Activated CD8-positive, alpha-beta memory T cell treated with anti-CD3 and anti-CD28 coated beads for 1 hour (primary cell): Measurements from ENCODE around the gene HIGD2A.
"Not testable (repeated sequence)": the region's sequence is repeated elsewhere in the genome, so short reads cannot be mapped to it uniquely, and the experiment has no call there.

ENCODE experiments used
- DNase-seq, 2 donors: peaks; one replicate each; pipeline ENCODE4 v3.0.0-alpha.2; 2020; ENCODE audit warnings: low read depth in 1 of 2; ENCODE audit errors: extremely low read depth in 1 of 2

HIGD2A gene

DNA sequence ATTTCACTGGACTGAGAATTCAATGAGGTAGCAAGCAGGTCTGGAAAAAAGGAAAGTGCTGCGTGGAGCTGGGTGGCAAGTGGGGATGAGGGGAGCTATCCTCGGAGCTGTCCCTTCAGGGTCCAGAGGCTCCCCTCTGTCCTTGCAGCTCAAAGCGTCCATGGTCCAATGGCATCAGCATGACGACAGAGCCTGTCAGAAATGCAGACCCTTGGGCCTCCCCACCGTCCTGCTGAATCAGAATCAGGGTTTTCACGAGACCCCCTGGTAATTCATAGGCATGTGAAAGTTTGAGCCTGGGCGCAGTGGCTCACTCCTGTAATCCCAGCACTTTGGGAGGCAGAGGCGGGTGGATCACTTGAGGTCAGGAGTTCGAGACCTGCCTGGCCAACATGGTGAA is 5.5 kb downstream of the HIGD2A start:
- DNase-seq, result no peak

DNA sequence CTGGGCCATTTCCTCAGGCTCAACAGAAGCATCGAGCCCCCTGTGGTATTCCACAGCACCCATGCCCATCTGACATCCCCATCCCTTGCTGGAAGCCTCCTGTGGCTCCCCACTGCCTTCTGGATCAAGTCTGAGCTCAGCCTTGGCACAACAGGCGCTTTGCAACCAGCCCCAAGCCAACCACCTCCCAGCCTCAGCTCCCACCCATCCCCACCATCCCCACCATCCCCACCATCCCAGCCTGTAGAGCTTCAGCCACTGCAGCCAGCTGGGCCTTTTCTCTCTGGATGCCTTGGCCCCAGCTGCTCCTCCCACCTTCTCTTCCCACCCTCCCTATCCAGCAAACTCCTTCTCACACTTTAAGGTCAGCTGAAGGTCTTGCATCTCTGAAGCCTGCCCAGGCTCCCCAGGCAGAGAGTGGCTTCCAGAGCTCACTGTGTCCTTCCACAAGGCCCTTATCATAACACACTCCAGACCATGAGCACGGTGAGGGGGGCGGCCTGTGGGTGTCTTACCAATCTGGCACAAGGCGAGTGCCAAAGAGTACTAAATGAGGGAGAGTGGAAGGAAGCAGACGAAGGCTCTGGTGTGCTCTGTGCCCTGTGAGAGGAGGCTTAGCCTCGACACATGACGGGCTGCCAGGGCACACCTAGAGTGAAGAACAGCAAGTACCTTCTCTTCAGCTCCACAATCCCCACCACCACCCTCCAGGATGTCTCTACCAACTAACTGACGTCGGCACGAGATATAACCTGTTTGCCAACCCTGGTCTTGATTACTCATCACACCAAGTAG is 6.5 kb downstream of the HIGD2A start:
- no peak for DNase-seq

DNA sequence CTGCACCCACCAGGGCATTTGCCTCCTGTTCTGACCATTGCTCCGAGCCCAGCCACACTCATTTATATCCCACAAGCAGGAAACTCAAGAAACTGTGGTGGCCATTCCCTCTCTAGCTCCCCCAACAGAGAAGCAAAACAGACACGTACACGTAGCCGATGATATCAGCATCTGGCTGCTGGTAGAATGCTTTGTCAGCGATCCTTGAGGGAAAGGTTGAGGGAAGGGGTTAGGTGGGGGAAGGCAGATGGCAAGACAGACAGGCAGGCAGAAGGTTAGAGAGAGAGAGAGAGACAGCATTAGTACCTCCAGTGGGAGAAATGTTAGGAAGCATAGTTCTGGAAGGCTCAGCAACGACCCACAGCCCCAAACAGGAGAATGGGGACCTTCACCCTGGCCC is 7.8 kb downstream of the HIGD2A start:
- no peak for DNase-seq

DNA sequence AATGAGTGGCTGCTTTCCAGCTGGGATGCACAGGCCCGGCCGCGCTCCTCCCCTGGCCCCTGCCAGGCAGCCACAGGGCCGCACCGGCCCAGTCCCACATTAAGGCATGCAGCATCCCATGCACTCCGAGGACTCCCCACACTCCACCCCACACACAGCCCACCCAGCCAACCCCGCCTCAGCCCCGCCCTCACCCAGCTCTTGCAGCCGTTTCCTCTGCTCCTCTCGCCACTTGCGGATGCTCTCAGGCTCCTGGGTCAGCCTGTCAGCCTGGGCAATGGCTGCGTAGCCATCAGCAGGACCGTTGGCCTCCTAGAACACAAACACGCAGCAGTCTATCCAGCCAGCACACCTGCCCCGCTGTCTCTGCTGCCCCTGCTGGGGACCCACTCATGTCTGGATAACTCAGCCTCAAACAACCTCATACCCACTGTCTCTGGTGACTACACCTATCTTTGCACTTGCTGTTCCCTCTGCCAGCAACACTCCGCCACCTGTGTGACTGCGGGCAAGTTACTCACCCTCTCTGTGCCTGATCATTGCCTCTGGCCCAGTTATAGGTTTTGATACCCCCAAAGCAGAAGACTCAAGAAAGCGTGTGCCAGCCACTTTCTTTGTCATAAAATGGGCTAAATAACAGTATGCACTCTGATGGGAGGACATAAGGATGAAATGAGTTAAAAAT is 9.3 kb downstream of the HIGD2A start:
- DNase-seq, result no peak

DNA sequence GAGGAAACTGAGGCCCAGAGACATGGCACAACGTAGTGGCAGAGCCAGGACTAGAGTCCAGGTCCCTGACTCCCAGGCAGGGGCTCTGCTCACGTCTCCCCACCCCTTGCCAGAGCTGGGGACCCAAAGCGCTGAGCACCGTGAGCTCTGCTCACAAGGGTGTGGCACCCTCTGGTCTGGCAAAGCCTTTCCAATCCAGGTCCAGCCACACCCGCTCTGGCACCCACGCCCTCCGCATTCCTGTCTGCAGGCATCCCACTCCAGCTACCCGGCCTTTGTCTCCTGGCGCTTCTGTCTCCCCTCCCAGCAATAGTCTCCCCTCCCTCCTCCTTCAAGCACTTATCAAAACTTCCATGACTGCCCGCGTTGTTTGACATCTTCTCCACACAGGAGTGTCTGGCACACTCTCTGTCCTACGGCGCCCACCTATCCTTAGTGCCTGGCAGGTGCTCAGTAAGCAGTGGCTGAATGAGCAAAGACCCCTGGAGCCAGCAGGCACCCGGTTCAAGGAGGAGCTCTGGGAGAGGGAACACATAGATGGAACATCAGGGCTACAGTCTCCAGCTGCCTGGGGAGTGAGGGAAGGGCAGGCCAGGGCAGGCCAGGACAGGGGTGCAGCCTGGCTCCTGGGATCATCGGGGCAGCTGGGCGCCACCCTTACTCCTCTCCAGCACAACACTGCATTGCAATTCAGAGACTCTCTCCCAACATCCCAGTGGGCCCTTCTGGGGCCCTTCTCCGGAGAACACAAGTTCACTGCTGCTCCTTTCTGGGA is 12.0 kb downstream of the HIGD2A start:
- DNase-seq, result no peak

DNA sequence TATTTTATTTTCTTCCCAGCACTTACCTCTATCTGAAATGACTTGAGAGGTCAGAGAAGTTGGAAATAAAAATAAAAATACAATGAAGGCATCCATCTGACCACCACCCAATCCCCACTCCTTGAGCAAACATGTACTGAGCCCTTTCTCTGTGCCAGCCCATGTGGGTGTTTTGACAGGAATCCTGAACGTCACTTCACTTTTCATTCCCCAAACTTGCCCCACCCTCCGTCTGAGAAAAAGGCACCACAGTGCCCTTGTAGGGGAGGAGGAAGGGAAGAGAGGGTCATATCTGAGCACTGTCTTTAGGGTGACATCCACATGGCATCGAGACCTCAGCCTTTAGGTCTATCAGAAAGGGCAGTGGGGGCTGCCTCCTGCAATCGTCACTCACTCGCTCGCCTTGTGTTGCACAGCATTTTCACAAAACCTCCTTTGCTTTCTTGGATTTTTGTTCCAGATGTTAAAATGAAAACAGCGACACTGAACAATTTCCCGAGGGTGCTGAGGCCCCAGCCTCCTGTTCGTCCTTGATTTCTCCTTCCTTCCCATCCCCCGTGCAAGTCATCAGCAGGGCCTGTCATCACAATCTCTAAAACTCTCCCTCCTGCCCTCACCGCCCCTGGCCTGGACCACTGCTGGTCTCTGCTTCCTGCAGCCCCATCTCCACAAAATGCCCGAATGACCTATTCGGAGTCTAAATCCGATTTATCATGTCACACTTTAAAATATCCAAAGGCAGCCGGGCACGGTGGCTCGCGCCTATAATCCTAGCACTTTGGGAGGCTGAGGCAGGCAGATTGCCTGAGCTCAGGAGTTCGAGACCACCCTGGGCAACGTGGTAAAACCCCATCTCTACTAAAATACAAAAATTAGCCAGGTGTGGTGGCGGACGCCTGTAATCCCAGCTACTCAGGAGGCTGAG is 13.0 kb downstream of the HIGD2A start:
- DNase-seq, result no peak

DNA sequence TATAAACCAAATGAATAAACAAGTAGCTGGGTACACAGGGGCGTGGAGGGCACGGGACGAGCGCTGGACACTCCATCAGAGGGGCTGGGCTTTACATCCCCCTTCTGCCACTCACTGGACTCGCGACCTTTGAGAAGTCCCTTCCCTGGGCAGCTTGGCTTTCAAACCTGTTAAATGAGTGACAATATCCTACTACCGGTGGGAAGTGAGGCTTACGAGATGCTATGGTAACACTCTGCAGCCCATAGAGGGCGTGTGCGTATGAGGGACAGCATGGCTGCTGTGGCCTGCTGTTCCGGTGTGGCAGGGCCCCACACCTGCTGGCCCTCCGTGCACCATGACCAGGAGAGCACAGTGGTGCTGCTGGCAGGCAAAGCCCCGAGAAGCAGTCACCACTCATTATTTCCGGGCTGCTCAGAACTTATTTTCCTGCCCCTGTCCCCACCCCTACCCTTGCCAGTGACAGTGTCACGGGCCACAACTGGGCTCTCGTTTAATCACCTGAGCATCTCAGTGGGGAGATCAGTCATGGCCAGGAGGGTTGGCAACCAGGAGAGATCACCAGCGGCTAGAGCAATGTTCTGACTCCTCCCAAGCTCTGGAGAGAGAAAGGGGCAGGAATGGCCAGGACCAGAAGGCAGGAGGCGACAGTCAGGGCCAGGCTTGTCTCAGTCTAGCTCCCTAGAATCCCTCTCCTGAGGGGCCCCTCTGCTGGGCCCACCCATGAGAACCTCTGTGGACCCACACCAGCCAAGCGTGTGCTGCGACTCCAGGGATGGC is 17.3 kb downstream of the HIGD2A start:
- no peak for DNase-seq

DNA sequence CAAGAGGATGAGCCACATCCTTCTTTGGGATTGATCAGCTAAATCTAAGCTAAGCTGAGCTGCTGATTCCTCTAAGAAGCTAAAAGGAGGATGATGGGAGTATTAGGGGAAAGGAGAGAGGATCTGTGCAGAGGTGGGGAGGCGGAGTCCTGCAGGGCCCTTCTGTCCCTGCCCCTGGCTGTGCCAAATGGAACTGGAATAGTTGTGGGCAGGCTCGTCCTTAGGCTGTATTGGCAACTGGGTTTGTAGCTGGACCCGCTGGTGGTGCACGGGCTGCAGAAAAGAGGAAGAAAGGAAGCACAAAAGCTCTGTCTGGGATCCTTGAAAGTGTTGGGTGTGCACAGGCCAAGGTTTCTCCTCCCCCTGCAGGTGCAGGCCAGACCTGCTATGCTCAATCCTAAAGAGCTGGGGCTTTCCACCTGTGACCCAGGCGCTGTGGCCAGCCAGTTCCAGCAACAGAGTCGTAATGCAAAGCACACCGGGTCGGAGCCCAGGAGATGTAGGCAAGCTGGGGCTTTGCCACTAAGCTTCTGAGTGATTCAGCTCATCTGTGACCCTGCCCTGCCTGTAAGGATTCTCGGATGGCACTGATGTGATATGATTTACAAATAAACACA is 18.0 kb downstream of the HIGD2A start:
- no peak for DNase-seq

DNA sequence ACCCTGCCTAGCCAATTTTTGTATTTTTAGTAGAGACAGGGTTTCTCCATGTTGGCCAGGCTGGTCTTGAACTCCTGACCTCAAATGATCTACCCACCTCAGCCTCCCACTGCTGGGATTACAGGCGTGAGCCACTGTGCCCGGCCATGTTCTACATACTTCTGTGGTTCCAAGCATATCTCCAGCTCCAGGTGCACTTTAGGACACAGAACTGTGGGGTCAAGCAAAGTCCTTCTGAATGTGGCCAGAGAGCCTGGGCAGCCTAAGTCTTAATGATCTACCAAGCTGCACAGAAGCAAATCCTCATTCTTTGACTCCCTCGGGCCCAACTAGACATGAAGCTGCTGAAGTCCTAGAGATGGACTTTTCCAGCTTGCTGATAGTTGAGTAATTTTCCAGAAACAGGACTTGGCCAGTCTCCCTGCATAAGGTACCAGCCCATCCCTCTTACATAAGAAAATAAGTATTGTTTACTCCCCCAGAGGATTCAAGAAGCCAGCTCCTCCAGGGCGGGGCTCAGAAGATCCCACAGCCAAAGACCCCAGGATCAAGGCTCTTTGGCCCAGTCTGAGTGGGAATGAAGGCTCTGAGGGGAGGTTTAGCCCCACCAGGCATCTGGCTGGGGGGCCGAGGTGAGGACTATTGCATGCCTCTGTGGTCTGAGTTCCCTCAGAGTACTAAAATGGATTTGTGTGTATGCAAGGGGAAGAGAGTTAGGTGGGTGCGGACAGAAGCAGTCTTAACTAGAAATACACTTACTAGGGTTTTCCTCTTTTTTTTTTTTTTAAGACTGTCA is 19.1 kb downstream of the HIGD2A start:
- DNase-seq, result no peak

DNA sequence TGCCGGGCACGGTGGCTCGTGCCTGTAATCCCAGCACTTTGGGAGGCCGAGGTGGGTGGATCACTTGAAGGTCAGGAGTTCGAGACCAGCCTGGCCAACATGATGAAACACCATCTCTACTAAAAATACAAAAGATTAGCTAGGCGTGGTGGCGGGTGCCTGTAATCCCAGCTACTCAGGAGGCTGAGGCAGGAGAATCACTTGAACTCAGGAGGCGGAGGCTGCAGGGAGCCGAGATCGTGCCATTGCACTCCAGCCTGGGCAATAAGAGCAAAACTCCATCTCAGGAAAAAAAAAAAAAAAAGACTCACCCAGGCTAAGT is 19.7 kb downstream of the HIGD2A start:
- DNase-seq, result not testable (repeated sequence)

DNA sequence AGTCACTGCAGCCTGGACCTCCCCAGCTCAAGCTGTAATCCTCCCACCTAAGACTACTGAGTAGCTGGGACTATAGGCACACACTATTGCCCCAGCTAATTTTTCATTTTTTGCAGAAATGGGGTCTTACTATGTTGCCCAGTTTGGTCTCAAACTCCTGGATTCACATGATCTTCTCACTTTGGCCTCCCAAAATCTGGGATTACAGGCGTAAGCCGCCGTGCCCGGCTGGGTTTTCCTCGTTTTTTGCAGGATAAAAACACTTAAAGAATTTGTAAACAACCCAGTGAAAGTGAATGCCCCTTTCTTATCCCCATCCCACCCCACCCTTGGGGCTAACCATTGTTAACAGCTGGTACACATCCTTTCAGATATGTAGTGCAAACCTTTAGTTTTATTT is 20.0 kb downstream of the HIGD2A start:
- DNase-seq, result no peak

DNA sequence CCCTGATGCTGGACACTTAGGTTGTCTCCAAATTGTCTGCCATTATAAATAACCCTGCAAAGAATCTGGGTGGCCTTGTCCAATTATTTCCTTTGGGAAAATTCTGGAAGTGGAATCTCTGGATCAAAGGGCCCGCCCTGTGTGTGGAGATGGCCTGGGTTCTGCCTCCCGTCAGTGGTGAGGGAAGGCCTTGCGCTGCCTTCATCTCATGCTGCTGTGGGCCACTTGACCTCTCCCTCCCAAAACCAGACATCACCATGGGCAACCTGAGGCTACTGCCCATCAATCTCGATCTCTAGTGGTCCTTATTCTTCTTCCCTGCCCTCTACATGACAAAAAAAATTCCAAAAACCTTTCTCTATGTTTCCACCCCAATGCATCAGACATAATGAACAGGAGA is 21.2 kb downstream of the HIGD2A start:
- DNase-seq, result no peak

DNA sequence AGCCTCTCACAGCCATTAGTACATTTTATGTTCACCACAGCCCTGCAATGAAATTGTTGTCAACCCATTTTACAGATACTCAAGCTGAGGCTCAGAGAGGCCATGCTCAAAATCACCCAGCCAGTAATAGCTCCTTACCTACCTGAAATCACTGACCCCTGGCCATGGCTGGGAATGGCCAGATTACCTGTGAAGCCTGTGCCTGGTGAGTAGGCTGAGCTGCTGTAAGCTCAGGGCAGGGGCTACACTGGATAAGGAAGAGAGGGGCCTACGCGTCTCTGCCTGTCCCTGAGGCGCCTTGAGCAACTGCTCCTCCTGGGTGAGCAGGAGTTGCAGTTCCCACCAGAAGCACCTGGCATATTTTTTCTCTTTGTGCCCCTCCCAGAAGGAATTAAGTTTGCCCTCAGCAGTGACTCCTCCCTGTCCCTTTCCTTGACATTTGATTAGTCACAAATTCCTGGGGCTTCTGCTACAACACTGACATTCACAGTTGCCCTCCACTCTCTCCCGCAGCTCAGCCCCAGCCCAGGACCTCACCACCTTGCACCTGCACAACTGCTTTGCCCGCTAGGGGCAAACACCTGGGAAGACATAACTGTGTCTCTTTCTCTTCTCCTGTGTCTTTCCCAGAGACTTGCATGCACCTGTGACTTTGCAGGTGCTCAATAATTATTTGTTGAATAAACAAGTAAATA is 22.1 kb downstream of the HIGD2A start:
- no peak for DNase-seq

DNA sequence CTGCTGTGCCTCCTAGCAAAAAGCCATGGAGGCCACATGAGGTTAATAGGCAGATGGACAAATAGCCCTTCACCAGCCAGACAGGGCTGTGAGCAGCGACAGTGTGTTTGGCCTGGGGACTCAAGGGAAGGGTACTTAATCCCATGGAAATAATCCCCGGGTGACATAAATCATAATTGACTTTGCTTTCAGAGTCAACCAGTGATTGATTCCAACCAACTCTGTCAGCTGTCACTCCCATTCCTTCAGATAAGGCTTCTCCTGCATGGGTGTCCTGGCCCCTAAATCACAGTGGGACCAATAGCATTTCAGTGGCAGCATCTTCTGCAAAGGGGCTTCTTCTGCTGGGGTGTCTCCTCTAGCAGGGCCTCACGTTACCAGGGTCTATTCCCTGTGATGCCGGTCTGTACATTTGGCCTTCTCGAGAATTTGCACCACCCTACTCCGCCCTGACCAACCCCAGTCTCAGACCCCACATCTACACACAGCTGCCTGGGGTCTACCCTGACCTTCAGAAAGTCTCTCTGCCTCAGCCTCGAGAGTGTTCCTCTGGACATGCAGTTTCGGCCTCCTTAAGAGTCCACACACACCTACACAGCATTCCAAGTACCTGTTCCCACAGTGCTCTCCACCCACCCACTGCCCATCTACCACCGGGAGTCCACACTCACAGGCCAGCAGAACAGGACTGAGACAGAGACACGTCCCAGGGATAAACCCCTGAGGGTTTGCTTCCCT is 24.1 kb downstream of the HIGD2A start:
- no peak for DNase-seq

DNA sequence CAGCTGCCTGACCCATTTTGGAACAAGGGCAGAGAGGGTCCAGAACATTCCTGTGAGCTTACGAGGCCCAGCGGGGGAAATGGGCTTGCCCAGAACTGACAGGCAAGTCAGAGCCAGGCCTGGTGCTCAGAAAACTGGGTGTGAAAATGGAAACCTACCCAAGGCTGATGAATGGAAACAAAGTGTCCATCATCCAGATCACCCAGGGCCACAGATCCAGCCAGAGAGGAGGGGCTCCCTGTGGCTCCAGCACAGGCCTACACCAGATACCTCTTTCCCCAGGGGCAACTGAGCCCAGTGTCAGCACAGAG is 24.7 kb downstream of the HIGD2A start:
- no peak for DNase-seq

DNA sequence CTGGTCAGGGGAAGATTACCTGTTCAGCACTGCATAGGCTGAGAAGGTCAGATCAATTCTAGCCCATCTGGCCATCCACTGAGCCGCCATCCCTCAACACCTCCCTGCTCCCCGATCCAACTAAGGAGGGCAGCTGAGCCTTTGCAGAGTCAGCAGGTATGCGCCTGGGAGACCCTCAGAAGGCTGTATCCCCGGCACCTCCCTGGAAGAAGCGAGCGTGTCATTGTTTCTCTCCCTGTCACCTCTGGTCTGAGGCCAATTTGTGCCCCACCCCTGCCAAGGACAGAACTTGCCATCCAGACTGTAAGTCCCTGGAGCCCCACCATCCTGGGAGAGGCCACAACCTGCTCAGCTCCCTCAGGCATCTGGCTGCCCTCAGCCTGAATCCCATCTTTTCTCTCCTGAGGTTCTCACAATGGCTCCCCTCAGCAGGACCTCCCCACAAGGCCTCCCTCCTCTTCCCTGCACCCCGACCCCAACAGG is 25.2 kb downstream of the HIGD2A start:
- no peak for DNase-seq

DNA sequence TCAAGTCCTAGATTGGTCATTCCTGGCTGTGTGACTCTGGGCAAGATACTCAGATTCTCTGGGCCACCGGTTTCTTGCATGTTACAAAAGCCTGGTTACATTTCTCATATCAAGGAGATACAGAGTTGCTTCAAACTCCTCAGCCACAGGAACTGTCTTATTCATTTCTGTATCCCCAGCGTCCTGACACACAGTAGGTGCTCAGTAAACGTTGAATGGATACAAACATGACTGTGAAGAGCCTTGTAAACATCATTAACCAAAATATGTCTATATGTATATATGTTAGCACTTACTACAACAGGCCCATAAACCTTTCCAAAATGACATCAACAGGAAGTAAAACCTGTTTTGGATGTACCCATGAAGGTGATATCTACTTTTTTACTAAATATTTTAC is 26.2 kb downstream of the HIGD2A start:
- no peak for DNase-seq
